ENCODE results near the gene VDAC1.
"Not testable (repeated sequence)": the region's sequence is repeated elsewhere in the genome, so short reads cannot be mapped to it uniquely, and the experiment has no call there.

Gene VDAC1

GRCh38 chr5:133941456-133942196, 63.1 kb downstream of the VDAC1 start:
- DNase-seq (ENCODE audit: low read depth in 2 of 2) = no peak

GRCh38 chr5:133939668-133940067, 65.1 kb downstream of the VDAC1 start:
- no peak for DNase-seq (ENCODE audit: low read depth in 2 of 2)

GRCh38 chr5:133938929-133939328, 65.8 kb downstream of the VDAC1 start:
- no peak for DNase-seq (ENCODE audit: low read depth in 2 of 2)

- no peak for DNase-seq (ENCODE audit: low read depth in 2 of 2)
Observed at GRCh38 chr5:133938039-133938821, 66.5 kb downstream of the VDAC1 start.

GRCh38 chr5:133937628-133938027, 67.1 kb downstream of the VDAC1 start:
- DNase-seq (ENCODE audit: low read depth in 2 of 2) = not testable (repeated sequence)

- DNase-seq (ENCODE audit: low read depth in 2 of 2) = no peak
Observed at GRCh38 chr5:133936651-133937015, 68.1 kb downstream of the VDAC1 start.

- not testable (repeated sequence) for DNase-seq (ENCODE audit: low read depth in 2 of 2)
Observed at GRCh38 chr5:133935991-133936650, 68.7 kb downstream of the VDAC1 start.

GRCh38 chr5:133935667-133935940, 69.2 kb downstream of the VDAC1 start:
- DNase-seq (ENCODE audit: low read depth in 2 of 2) = no peak

GRCh38 chr5:133934822-133935666, 69.7 kb downstream of the VDAC1 start:
- DNase-seq (ENCODE audit: low read depth in 2 of 2) = no peak

- no peak for DNase-seq (ENCODE audit: low read depth in 2 of 2)
Observed at GRCh38 chr5:133934311-133934710, 70.5 kb downstream of the VDAC1 start.

- DNase-seq (ENCODE audit: low read depth in 2 of 2) = no peak
Observed at GRCh38 chr5:133933670-133934295, 71.0 kb downstream of the VDAC1 start.

GRCh38 chr5:133933169-133933509, 71.6 kb downstream of the VDAC1 start:
- no peak for DNase-seq (ENCODE audit: low read depth in 2 of 2)

GRCh38 chr5:133932441-133933168, 72.2 kb downstream of the VDAC1 start:
- no peak for DNase-seq (ENCODE audit: low read depth in 2 of 2)

GRCh38 chr5:133931546-133931945, 73.2 kb downstream of the VDAC1 start:
- DNase-seq (ENCODE audit: low read depth in 2 of 2) = no peak

- DNase-seq (ENCODE audit: low read depth in 2 of 2) = no peak
Observed at GRCh38 chr5:133930813-133931090, 74.0 kb downstream of the VDAC1 start.

GRCh38 chr5:133930061-133930812, 74.5 kb downstream of the VDAC1 start:
- peak; percentile 68 to 71 for DNase-seq (ENCODE audit: low read depth in 2 of 2)

GRCh38 chr5:133928587-133929393, 76.0 kb downstream of the VDAC1 start:
- no peak for DNase-seq (ENCODE audit: low read depth in 2 of 2)

GRCh38 chr5:133927300-133928180, 77.2 kb downstream of the VDAC1 start:
- no peak for DNase-seq (ENCODE audit: low read depth in 2 of 2)
